Endothelial cell of umbilical vein (primary cell): ENCODE data around the gene DISP1. TPM values are rescaled to one million over a fixed set of nuclear protein-coding genes. Genes with fewer than 3 reads are reported as not detected.

Experiments used
- BruUV-seq: library from RNA; stranded (reverse); fragments of 400-500 nt; replicated peaks from 2 replicates; lab custom pipeline; 2021; lab: Mats Ljungman, UMichigan
- CTCF ChIA-PET: fragments of 300-600, 350-600 bp; sonication (Branson Sonifier 250); formaldehyde crosslinking; loops from one replicate; lab custom pipeline; 2021; ENCODE audit warnings: antibody characterized with exemption, inconsistent platforms; lab: Charles Lee
- POLR2A ChIA-PET: fragments of 300-600, 350-600 bp; sonication (Branson Sonifier 250); formaldehyde crosslinking; loops from one replicate; lab custom pipeline; 2021; ENCODE audit warnings: antibody characterized with exemption, inconsistent platforms; lab: Charles Lee
- DNase-seq: peaks from one replicate; pipeline ENCODE4 v3.0.0-alpha.2; 2011; ENCODE audit warnings: low read depth, low spot score
- FAIRE-seq: peaks from 2 replicates; lab custom pipeline; 2011; peaks lifted over from hg19 to GRCh38; lab: Jason Lieb, UNC
- H2AFZ ChIP-seq: 2 replicates; pipeline ENCODE4 v1.6.0; 2012; ENCODE audit warnings: low read depth, low read length, control low read depth, inconsistent platforms
- H3K27ac ChIP-seq: 2 replicates; pipeline ENCODE4 v1.5.1; 2011; ENCODE audit warnings: low read depth, mild to moderate bottlenecking, control low read depth, low read length, moderate library complexity; ENCODE audit not compliant: insufficient read depth
- H3K27me3 ChIP-seq, 2 experiments: 2 replicates each; pipeline versions ENCODE4 v1.6.0 to v1.6.1; 2011; ENCODE audit warnings: low read length in 2 of 2, mixed read lengths in 1 of 2; ENCODE audit not compliant: control insufficient read depth in 2 of 2, insufficient read depth in 2 of 2
- H3K36me3 ChIP-seq, 2 experiments: 2 replicates in 1 of 2; 3 replicates in 1 of 2; pipeline ENCODE4 v1.5.1; 2011; ENCODE audit warnings: low read length in 2 of 2, mild to moderate bottlenecking in 1 of 2, moderate library complexity in 1 of 2; ENCODE audit not compliant: control insufficient read depth in 2 of 2, insufficient read depth in 2 of 2; ENCODE audit errors: extremely low read depth in 1 of 2
- H3K4me1 ChIP-seq: 3 replicates; pipeline ENCODE4 v1.5.1; 2011; ENCODE audit warnings: mild to moderate bottlenecking, low read length; ENCODE audit not compliant: control insufficient read depth, insufficient read depth; ENCODE audit errors: extremely low read depth
- H3K4me2 ChIP-seq: 2 replicates; pipeline ENCODE4 v1.6.1; 2011; ENCODE audit warnings: low read length, control low read depth, mixed read lengths; ENCODE audit not compliant: insufficient read depth
- H3K4me3 ChIP-seq, 3 experiments: fragments of 200-600 bp in 1 of 3; sonication (generic), shearing (Covaris generic) in 1 of 3; replicated peaks in 1 of 3; 2 replicates each; pipeline ENCODE4 v1.5.1; 2011 to 2016; ENCODE audit warnings: control low read depth in 3 of 3, low read length in 3 of 3, mild to moderate bottlenecking in 2 of 3, inconsistent platforms in 1 of 3, low read depth in 1 of 3, moderate library complexity in 1 of 3; ENCODE audit not compliant: insufficient read depth in 1 of 3
- H3K79me2 ChIP-seq: 2 replicates; pipeline ENCODE4 v1.6.0; 2012; ENCODE audit warnings: low read length, inconsistent platforms; ENCODE audit not compliant: control insufficient read depth, insufficient read depth
- H3K9ac ChIP-seq: replicated peaks from 2 replicates; pipeline ENCODE3; 2011; ENCODE audit warnings: low read length, control low read depth; ENCODE audit not compliant: insufficient read depth; ENCODE audit errors: extremely low read depth
- H3K9me1 ChIP-seq: replicated peaks from 3 replicates; pipeline ENCODE4 v1.6.0; 2011; ENCODE audit warnings: mild to moderate bottlenecking, low read length; ENCODE audit not compliant: control insufficient read depth, insufficient read depth; ENCODE audit errors: extremely low read depth
- H3K9me3 ChIP-seq: replicated peaks from 2 replicates; pipeline ENCODE4 v1.5.1; 2012; ENCODE audit warnings: low read length, inconsistent platforms; ENCODE audit not compliant: control insufficient read depth, insufficient read depth
- H4K20me1 ChIP-seq: replicated peaks from 2 replicates; pipeline ENCODE3; 2011; ENCODE audit warnings: mild to moderate bottlenecking, low read length; ENCODE audit not compliant: control insufficient read depth, insufficient read depth; ENCODE audit errors: extremely low read depth
- EZH2 ChIP-seq: IDR thresholded peaks from 2 replicates; pipeline ENCODE4 v1.6.1; 2012; ENCODE audit warnings: borderline replicate concordance, low read depth, mild to moderate bottlenecking, moderate library complexity, low read length, inconsistent platforms; ENCODE audit not compliant: severe bottlenecking
- FOS ChIP-seq: IDR thresholded peaks from 2 replicates; pipeline ENCODE4 v1.6.1; 2011; ENCODE audit warnings: mild to moderate bottlenecking, low read length, moderate library complexity, borderline replicate concordance; ENCODE audit not compliant: insufficient read depth
- GATA2 ChIP-seq: IDR thresholded peaks from 2 replicates; pipeline ENCODE4 v1.7.0; 2011; ENCODE audit warnings: low read depth, mild to moderate bottlenecking, moderate library complexity, mixed read lengths, low read length; ENCODE audit not compliant: insufficient read length, insufficient read depth
- JUN ChIP-seq: IDR thresholded peaks from 2 replicates; pipeline ENCODE4 v1.6.1; 2011; ENCODE audit warnings: borderline replicate concordance, low read depth; ENCODE audit not compliant: insufficient read length, insufficient read depth
- MAX ChIP-seq: IDR thresholded peaks from 2 replicates; pipeline ENCODE4 v1.6.1; 2011; ENCODE audit not compliant: insufficient read depth, insufficient read length
- MYC ChIP-seq: IDR thresholded peaks from one replicate; pipeline ENCODE4 v1.6.1; 2011; ENCODE audit warnings: mild to moderate bottlenecking, low read depth, low read length
- POLR2A ChIP-seq: IDR thresholded peaks from 2 replicates; pipeline ENCODE4 v1.6.1; 2012; ENCODE audit warnings: low read depth, mild to moderate bottlenecking, control low read depth, low read length
- POLR2AphosphoS5 ChIP-seq: IDR thresholded peaks from 2 replicates; pipeline ENCODE4 v1.6.1; 2012; ENCODE audit warnings: low read depth, mild to moderate bottlenecking, control low read depth, low read length, moderate library complexity; ENCODE audit not compliant: insufficient read depth
- dilution Hi-C: fragments of 300-500 bp; cut with MboI; formaldehyde crosslinking; loops from one replicate; pipeline ENCODE4 v1.15.0; 2019; ENCODE audit warnings: low sequenced_read_pairs; ENCODE audit not compliant: extremely low pct_ligation_motif_present
- intact Hi-C: fragments of 100-400 bp; cut with micrococcal nuclease; formaldehyde crosslinking; loops from one replicate; pipeline ENCODE4 v1.10.0; 2022
- polyA plus RNA-seq, 4 experiments: library from polyadenylated mRNA; depleted of rRNA in 3 of 4; stranded (reverse) in 3 of 4; unstranded in 1 of 4; fragments of >200 nt; gene quantifications; 2 replicates each; pipeline versions ENCODE4 v1.2.1 to v1.2.3, GENCODE V29; 2011 to 2012; ENCODE audit warnings: missing spikeins in 1 of 4
- total RNA-seq: library from RNA; stranded (reverse); gene quantifications from 2 replicates; pipeline ENCODE4 v1.2.3, GENCODE V29; 2021
- TF ChIP-seq, protein P1 (sequence below), 2 donors: IDR thresholded peaks; 1 replicate in 1 of 2; 2 replicates in 1 of 2; pipeline ENCODE4 v1.5.1; 2011; ENCODE audit warnings: low read length in 2 of 2, mild to moderate bottlenecking in 2 of 2, moderate library complexity in 2 of 2, control low read depth in 1 of 2, inconsistent platforms in 1 of 2, low read depth in 1 of 2; ENCODE audit not compliant: insufficient read depth in 1 of 2; ENCODE audit errors: extremely low read depth in 1 of 2

The DISP1 gene
- total and polyA plus RNA-seq, 2 donors (not counting 3 experiments of a cell fraction or from before 2014, with no cell fraction given): 3.9 TPM

GRCh38 chr1:222769971-222770620 lies 44.7 kb upstream of the DISP1 start:
- Histone ChIP-seq H3K4me1 (peaks cover 2% of the 10 kb centered on the region), H3K79me2 (no peaks in the 10 kb centered on the region), H3K9me1 (no peaks in the 10 kb centered on the region), H3K27ac (no peak overlapping the region), H3K9ac (no peak overlapping the region), H3K4me3 (no peak overlapping the region), H3K4me2 (no peak overlapping the region), H3K27me3 (no peaks in the 10 kb centered on the region), H4K20me1 (no peaks in the 10 kb centered on the region), H2AFZ (no peak overlapping the region), H3K9me3 (no peaks in the 10 kb centered on the region), H3K36me3 (no peaks in the 10 kb centered on the region)
- intact Hi-C loops: no loop called here
- POLR2A ChIA-PET: no interaction called here
- no TSS peak for BruUV-seq
- TF ChIP-seq JUN: no peak
- no peak for TF ChIP-seq FOS
- TF ChIP-seq MAX: no peak
- no peak for TF ChIP-seq EZH2
- no peak for TF ChIP-seq MYC
- TF ChIP-seq GATA2: no peak
- TF ChIP-seq POLR2AphosphoS5: no peak
- TF ChIP-seq, protein P1, sequence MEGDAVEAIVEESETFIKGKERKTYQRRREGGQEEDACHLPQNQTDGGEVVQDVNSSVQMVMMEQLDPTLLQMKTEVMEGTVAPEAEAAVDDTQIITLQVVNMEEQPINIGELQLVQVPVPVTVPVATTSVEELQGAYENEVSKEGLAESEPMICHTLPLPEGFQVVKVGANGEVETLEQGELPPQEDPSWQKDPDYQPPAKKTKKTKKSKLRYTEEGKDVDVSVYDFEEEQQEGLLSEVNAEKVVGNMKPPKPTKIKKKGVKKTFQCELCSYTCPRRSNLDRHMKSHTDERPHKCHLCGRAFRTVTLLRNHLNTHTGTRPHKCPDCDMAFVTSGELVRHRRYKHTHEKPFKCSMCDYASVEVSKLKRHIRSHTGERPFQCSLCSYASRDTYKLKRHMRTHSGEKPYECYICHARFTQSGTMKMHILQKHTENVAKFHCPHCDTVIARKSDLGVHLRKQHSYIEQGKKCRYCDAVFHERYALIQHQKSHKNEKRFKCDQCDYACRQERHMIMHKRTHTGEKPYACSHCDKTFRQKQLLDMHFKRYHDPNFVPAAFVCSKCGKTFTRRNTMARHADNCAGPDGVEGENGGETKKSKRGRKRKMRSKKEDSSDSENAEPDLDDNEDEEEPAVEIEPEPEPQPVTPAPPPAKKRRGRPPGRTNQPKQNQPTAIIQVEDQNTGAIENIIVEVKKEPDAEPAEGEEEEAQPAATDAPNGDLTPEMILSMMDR (IDR thresholded peaks at IDR 0.05; ENCODE audit: extremely low read depth in 1 of 2, insufficient read depth in 1 of 2, low read depth in 1 of 2, low read length in 2 of 2): no peak
- no peak for TF ChIP-seq POLR2A
- dilution Hi-C loops: no loop called here
- CTCF ChIA-PET: interaction anchor here (0.6 kb wide), 1 partner anchor 353 kb away, joined by 3 read pairs; no protein-coding TSS in a partner anchor
- DNase-seq (peak; percentile 57), FAIRE-seq (peak; percentile 24)
